HEK293 (cell line): Measurements from ENCODE around the gene SART3.
"Not testable (repeated sequence)": the region's sequence is repeated elsewhere in the genome, so short reads cannot be mapped to it uniquely, and the experiment has no call there.

Experiments
- CTCF ChIA-PET: fragments of 350-600 bp; formaldehyde crosslinking; extraction: SDS; loops from one replicate; lab custom pipeline; 2021; ENCODE audit warnings: antibody characterized with exemption; lab: Yijun Ruan, JAX
- POLR2A ChIA-PET: fragments of 300-600 bp; formaldehyde crosslinking; extraction: SDS; loops from one replicate; lab custom pipeline; 2020; ENCODE audit warnings: antibody characterized with exemption, inconsistent platforms; lab: Yijun Ruan, JAX
- H3K27ac ChIP-seq: fragments of 200-500 bp; sonication (Bioruptor generic); 2 replicates; pipeline ENCODE4 v1.5.1; 2014; ENCODE audit warnings: low read depth, low read length, control low read depth, inconsistent platforms; ENCODE audit errors: extremely low read depth
- H3K36me3 ChIP-seq, 2 experiments: fragments of 200-500 bp in 1 of 2; sonication (Bioruptor generic) in 1 of 2; 1 replicate in 1 of 2; 2 replicates in 1 of 2; pipeline ENCODE4 v1.5.1; 2014 to 2017; ENCODE audit warnings: inconsistent platforms in 2 of 2, low read length in 2 of 2; ENCODE audit not compliant: control insufficient read depth in 2 of 2, insufficient read depth in 1 of 2
- H3K4me1 ChIP-seq: fragments of 200-500 bp; sonication (Bioruptor generic); 2 replicates; pipeline ENCODE4 v1.5.1; 2014; ENCODE audit warnings: mild to moderate bottlenecking, low read length, inconsistent platforms; ENCODE audit not compliant: control insufficient read depth, insufficient read depth
- H3K4me3 ChIP-seq: 2 replicates; pipeline ENCODE4 v1.5.1; 2011; ENCODE audit warnings: low read depth, mild to moderate bottlenecking, control low read depth, low read length, moderate library complexity
- H3K9me3 ChIP-seq: fragments of 200-500 bp; sonication (Bioruptor generic); 2 replicates; pipeline ENCODE4 v1.5.1; 2014; ENCODE audit warnings: low read depth, low read length, inconsistent platforms; ENCODE audit not compliant: control insufficient read depth, insufficient read depth
- OSR2 ChIP-seq: fragments of 450-650 bp; formaldehyde crosslinking; IDR thresholded peaks from 2 replicates; pipeline ENCODE4 v1.5.1; 2016; ENCODE audit warnings: missing biosample characterization, missing genetic modification characterization
- ZIC2 ChIP-seq: fragments of 450-650 bp; formaldehyde crosslinking; IDR thresholded peaks from 2 replicates; pipeline ENCODE4 v1.5.1; 2016; ENCODE audit warnings: missing biosample characterization, missing genetic modification characterization
- ZNF202 ChIP-seq: fragments of 450-650 bp; formaldehyde crosslinking; IDR thresholded peaks from 2 replicates; pipeline ENCODE4 v1.5.1; 2016; ENCODE audit warnings: missing biosample characterization, missing genetic modification characterization, borderline replicate concordance
- ZNF23 ChIP-seq: fragments of 450-650 bp; formaldehyde crosslinking; IDR thresholded peaks from 2 replicates; pipeline ENCODE4 v1.5.1; 2016; ENCODE audit warnings: missing biosample characterization, missing genetic modification characterization, borderline replicate concordance
- ZNF239 ChIP-seq: fragments of 450-650 bp; formaldehyde crosslinking; IDR thresholded peaks from 2 replicates; pipeline ENCODE4 v1.5.1; 2016; ENCODE audit warnings: missing biosample characterization, missing genetic modification characterization
- ZNF248 ChIP-seq: fragments of 450-650 bp; formaldehyde crosslinking; IDR thresholded peaks from 2 replicates; pipeline ENCODE4 v1.5.1; 2017; ENCODE audit warnings: missing biosample characterization, missing genetic modification characterization
- ZNF302 ChIP-seq: fragments of 450-650 bp; formaldehyde crosslinking; IDR thresholded peaks from 2 replicates; pipeline ENCODE4 v1.5.1; 2016; ENCODE audit warnings: missing biosample characterization, missing genetic modification characterization, low read depth
- ZNF513 ChIP-seq: fragments of 450-650 bp; IDR thresholded peaks from 2 replicates; pipeline ENCODE4 v1.5.1; 2018; ENCODE audit warnings: missing biosample characterization, missing genetic modification characterization
- ZNF518A ChIP-seq: fragments of 450-650 bp; formaldehyde crosslinking; conservative IDR thresholded peaks from 2 replicates; pipeline ENCODE4 v1.5.1; 2016; ENCODE audit warnings: low read depth, missing biosample characterization, missing genetic modification characterization
- ZNF610 ChIP-seq: fragments of 450-650 bp; formaldehyde crosslinking; IDR thresholded peaks from 2 replicates; pipeline ENCODE4 v1.5.1; 2016; ENCODE audit warnings: missing biosample characterization, missing genetic modification characterization, borderline replicate concordance
- ZNF704 ChIP-seq: fragments of 450-650 bp; formaldehyde crosslinking; IDR thresholded peaks from 2 replicates; pipeline ENCODE4 v1.5.1; 2016; ENCODE audit warnings: missing biosample characterization, missing genetic modification characterization
- ZNF785 ChIP-seq: fragments of 450-650 bp; formaldehyde crosslinking; IDR thresholded peaks from 2 replicates; pipeline ENCODE4 v1.5.1; 2016; ENCODE audit warnings: missing biosample characterization, missing genetic modification characterization
- ZSCAN30 ChIP-seq: fragments of 450-650 bp; IDR thresholded peaks from 2 replicates; pipeline ENCODE4 v1.5.1; 2018; ENCODE audit warnings: missing biosample characterization, mild to moderate bottlenecking, missing genetic modification characterization, moderate library complexity

SART3 gene

GRCh38 chr12:108594323-108594903, 33.4 kb upstream of the SART3 start:
- POLR2A ChIA-PET = no interaction called here
- Histone ChIP-seq H3K27ac (no peak overlapping the region), H3K4me1 (no peaks in the 10 kb centered on the region), H3K36me3 (no peaks in the 10 kb centered on the region), H3K4me3 (no peak overlapping the region), H3K9me3 (no peaks in the 10 kb centered on the region)
- CTCF ChIA-PET = interaction anchor here (0.7 to 3.5 kb wide), 4 partner anchors 16 to 75 kb away, joined by 3 to 15 read pairs (median 5); no protein-coding TSS in a partner anchor
- TF ChIP-seq ZNF513 = no peak
- no peak for TF ChIP-seq ZNF610 (tag by site-specific recombination)
- no peak for TF ChIP-seq ZNF248 (tag by site-specific recombination)
- TF ChIP-seq ZNF704 (tag by site-specific recombination) = no peak

- Histone ChIP-seq H3K27ac (no peak overlapping the region), H3K4me3 (no peak overlapping the region), H3K36me3 (no peaks in the 10 kb centered on the region), H3K4me1 (no peaks in the 10 kb centered on the region), H3K9me3 (no peaks in the 10 kb centered on the region)
- TF ChIP-seq ZSCAN30 (tag by site-specific recombination) = no peak
- ChIA-PET POLR2A (no interaction called here), CTCF (interaction anchor here (1.2 to 1.8 kb wide), 2 partner anchors 28 to 211 kb away, joined by 3 to 4 read pairs; no protein-coding TSS in a partner anchor)
Measured at GRCh38 chr12:108592033-108592909, 31.3 kb upstream of the SART3 start.

GRCh38 chr12:108591267-108591980, 30.5 kb upstream of the SART3 start:
- H3K36me3 ChIP-seq = no peaks in the 10 kb centered on the region
- ChIA-PET POLR2A (no interaction called here), CTCF (no interaction called here)

GRCh38 chr12:108590463-108590862, 29.5 kb upstream of the SART3 start:
- CTCF ChIA-PET = interaction anchor here (0.7 kb wide), 1 partner anchor 27 kb away, joined by 3 read pairs; no protein-coding TSS in a partner anchor
- H3K9me3 ChIP-seq, H3K36me3 ChIP-seq, POLR2A ChIA-PET, H3K4me3 ChIP-seq, H3K4me1 ChIP-seq, H3K27ac ChIP-seq: not testable (repeated sequence)

More at GRCh38 chr12:108591267-108591980, 30.5 kb upstream of the SART3 start:
- H3K4me3 ChIP-seq = no peak overlapping the region
- no peaks in the 10 kb centered on the region for H3K4me1 ChIP-seq
- H3K27ac ChIP-seq = no peak overlapping the region
- TF ChIP-seq ZNF239 (tag by site-specific recombination) = no peak
- TF ChIP-seq OSR2 (tag by site-specific recombination) = no peak
- TF ChIP-seq ZNF202 = no peak
- peak; percentile 74 for TF ChIP-seq ZIC2 (tag by site-specific recombination)
- no peak for TF ChIP-seq ZNF23 (tag by site-specific recombination)
- no peak for TF ChIP-seq ZNF302
- TF ChIP-seq ZNF785 (tag by site-specific recombination) = no peak
- no peak for TF ChIP-seq ZNF518A (tag by site-specific recombination)
- no peaks in the 10 kb centered on the region for H3K9me3 ChIP-seq
